Measurements from ENCODE around the gene GEMIN2.
A peak's percentile ranks its signal among the peaks of the same experiment; 100 is the strongest.
"Not testable (repeated sequence)": the region's sequence is repeated elsewhere in the genome, so short reads cannot be mapped to it uniquely, and the experiment has no call there.

Gene GEMIN2

GRCh38 chr14:39099748-39100147 lies 14.4 kb upstream of the GEMIN2 start:
- Histone ChIP-seq H3K27ac (ENCODE audit: insufficient read depth in 1 of 2, low read depth in 1 of 2, low read length in 2 of 2, poor library complexity in 1 of 2, severe bottlenecking in 2 of 2) (no peak overlapping the region), H3K9me3 (ENCODE audit: control extremely low read depth in 1 of 5, control insufficient read depth in 4 of 5, insufficient read depth in 2 of 5, low read depth in 1 of 5, low read length in 4 of 5) (no peaks in the 10 kb centered on the region), H3K27me3 (replicated peaks in 2 of 5; ENCODE audit: control insufficient read depth in 4 of 5, insufficient read depth in 5 of 5, low read length in 4 of 5) (no peaks in the 10 kb centered on the region), H3K36me3 (ENCODE audit: control insufficient read depth in 4 of 4, insufficient read depth in 4 of 4, low read length in 3 of 4) (peaks cover 0 to 11% (median 4%) of the 10 kb centered on the region in 4 experiments), H3K4me3 (ENCODE audit: control insufficient read depth in 1 of 7, extremely low read depth in 1 of 7, insufficient read depth in 4 of 7, low read depth in 2 of 7, low read length in 6 of 7) (no peak overlapping the region), H3K4me1 (ENCODE audit: control extremely low read depth in 1 of 4, control insufficient read depth in 4 of 4, insufficient read depth in 4 of 4, low read length in 3 of 4) (peaks cover 4 to 17% (median 13%) of the 10 kb centered on the region in 4 experiments)
- ChIA-PET POLR2A (no interaction called here), CTCF (interaction anchor here (1.0 kb wide), 1 partner anchor 9 kb away, joined by 4 read pairs; no protein-coding TSS in a partner anchor)
- DNase-seq = no peak

GRCh38 chr14:39102265-39102968 lies 11.7 kb upstream of the GEMIN2 start:
- peaks cover 4 to 17% (median 13%) of the 10 kb centered on the region in 4 experiments for H3K4me1 ChIP-seq (ENCODE audit: control extremely low read depth in 1 of 4, control insufficient read depth in 4 of 4, insufficient read depth in 4 of 4, low read length in 3 of 4)
- H3K9me3 ChIP-seq (ENCODE audit: control extremely low read depth in 1 of 5, control insufficient read depth in 4 of 5, insufficient read depth in 2 of 5, low read depth in 1 of 5, low read length in 4 of 5) = no peaks in the 10 kb centered on the region
- ChIA-PET CTCF (interaction anchor here (1.2 to 2.0 kb wide), 3 partner anchors 12 to 68 kb away, joined by 3 to 6 read pairs (median 3); partner anchors contain the start of genes GEMIN2 and TRAPPC6B), POLR2A (interaction anchor here (0.6 to 1.7 kb wide), 2 partner anchors 12 to 14 kb away, joined by 6 to 8 read pairs; partner anchors contain the start of gene GEMIN2)
- H3K27me3 ChIP-seq (replicated peaks in 2 of 5; ENCODE audit: control insufficient read depth in 4 of 5, insufficient read depth in 5 of 5, low read length in 4 of 5) = no peaks in the 10 kb centered on the region
- peak overlapping the region; percentile 25 to 86 for H3K27ac ChIP-seq (ENCODE audit: insufficient read depth in 1 of 2, low read depth in 1 of 2, low read length in 2 of 2, poor library complexity in 1 of 2, severe bottlenecking in 2 of 2)
- peak overlapping the region; percentile 59 to 97 (median 94) for H3K4me3 ChIP-seq (ENCODE audit: control insufficient read depth in 1 of 7, extremely low read depth in 1 of 7, insufficient read depth in 4 of 7, low read depth in 2 of 7, low read length in 6 of 7)
- peak in 2 of 3 donors; percentile 31 to 41 for DNase-seq
- WGBS (ENCODE audit: insufficient coverage) = 4% methylated on average over 14 of the region's 23 CpGs
- H3K36me3 ChIP-seq (ENCODE audit: control insufficient read depth in 4 of 4, insufficient read depth in 4 of 4, low read length in 3 of 4) = no peaks in the 10 kb centered on the region

GRCh38 chr14:39102969-39103957 lies 10.9 kb upstream of the GEMIN2 start, which contains the start of gene SEC23A:
TSS of gene SEC23A (minus strand) at chr14:39103235. CDS start at chr14:39096118, 7,117 bp downstream.
- H3K27ac ChIP-seq (ENCODE audit: insufficient read depth in 1 of 2, low read depth in 1 of 2, low read length in 2 of 2, poor library complexity in 1 of 2, severe bottlenecking in 2 of 2) = peak within 1 kb of the TSS; percentile 67 to 86
- peak within 1 kb of the TSS; percentile 59 to 97 (median 94) for H3K4me3 ChIP-seq (ENCODE audit: control insufficient read depth in 1 of 7, extremely low read depth in 1 of 7, insufficient read depth in 4 of 7, low read depth in 2 of 7, low read length in 6 of 7)
- ChIA-PET CTCF (interaction anchor here (0.9 to 2.0 kb wide), 6 partner anchors 11 to 366 kb away, joined by 3 to 6 read pairs (median 3); partner anchors contain the start of genes GEMIN2 and TRAPPC6B), POLR2A (interaction anchor here (1.7 kb wide), 1 partner anchor 11 kb away, joined by 8 read pairs; the partner anchor contains the start of gene GEMIN2)
- no peaks in the 10 kb centered on the region for H3K9me3 ChIP-seq (ENCODE audit: control extremely low read depth in 1 of 5, control insufficient read depth in 4 of 5, insufficient read depth in 2 of 5, low read depth in 1 of 5, low read length in 4 of 5)
- WGBS (ENCODE audit: insufficient coverage) = under 1% methylated on average over 49 of the region's 58 CpGs
- peaks cover 4 to 17% (median 13%) of the 10 kb centered on the region in 4 experiments for H3K4me1 ChIP-seq (ENCODE audit: control extremely low read depth in 1 of 4, control insufficient read depth in 4 of 4, insufficient read depth in 4 of 4, low read length in 3 of 4)
- peak; percentile 91 to 97 (median 94) for DNase-seq
- H3K27me3 ChIP-seq (replicated peaks in 2 of 5; ENCODE audit: control insufficient read depth in 4 of 5, insufficient read depth in 5 of 5, low read length in 4 of 5) = no peaks in the 10 kb centered on the region
- no peaks in the 10 kb centered on the region for H3K36me3 ChIP-seq (ENCODE audit: control insufficient read depth in 4 of 4, insufficient read depth in 4 of 4, low read length in 3 of 4)

- H3K27ac ChIP-seq (ENCODE audit: insufficient read depth in 1 of 2, low read depth in 1 of 2, low read length in 2 of 2, poor library complexity in 1 of 2, severe bottlenecking in 2 of 2) = peak overlapping the region; percentile 67 to 86
- CTCF ChIA-PET = interaction anchor here (0.9 to 2.0 kb wide), 4 partner anchors 10 to 365 kb away, joined by 3 to 6 read pairs (median 4); partner anchors contain the start of gene GEMIN2
- H3K27me3 ChIP-seq (replicated peaks in 2 of 5; ENCODE audit: control insufficient read depth in 4 of 5, insufficient read depth in 5 of 5, low read length in 4 of 5); H3K9me3 ChIP-seq (ENCODE audit: control extremely low read depth in 1 of 5, control insufficient read depth in 4 of 5, insufficient read depth in 2 of 5, low read depth in 1 of 5, low read length in 4 of 5); DNase-seq; H3K36me3 ChIP-seq (ENCODE audit: control insufficient read depth in 4 of 4, insufficient read depth in 4 of 4, low read length in 3 of 4); POLR2A ChIA-PET: not testable (repeated sequence)
- WGBS (ENCODE audit: insufficient coverage) = 94% methylated on average over 12 of the region's 17 CpGs
- H3K4me1 ChIP-seq (ENCODE audit: control extremely low read depth in 1 of 4, control insufficient read depth in 4 of 4, insufficient read depth in 4 of 4, low read length in 3 of 4) = peaks cover 4 to 17% (median 13%) of the 10 kb centered on the region in 4 experiments
- peak overlapping the region in 6 of 7 experiments; percentile 87 to 97 (median 95) for H3K4me3 ChIP-seq (ENCODE audit: control insufficient read depth in 1 of 7, extremely low read depth in 1 of 7, insufficient read depth in 4 of 7, low read depth in 2 of 7, low read length in 6 of 7)
Measured at GRCh38 chr14:39104078-39104801, 9.9 kb upstream of the GEMIN2 start.

GRCh38 chr14:39107591-39107996 lies 6.5 kb upstream of the GEMIN2 start:
- no peaks in the 10 kb centered on the region for H3K36me3 ChIP-seq (ENCODE audit: control insufficient read depth in 4 of 4, insufficient read depth in 4 of 4, low read length in 3 of 4)
- H3K4me3 ChIP-seq (ENCODE audit: control insufficient read depth in 1 of 7, extremely low read depth in 1 of 7, insufficient read depth in 4 of 7, low read depth in 2 of 7, low read length in 6 of 7) = no peak overlapping the region
- H3K27me3 ChIP-seq (replicated peaks in 2 of 5; ENCODE audit: control insufficient read depth in 4 of 5, insufficient read depth in 5 of 5, low read length in 4 of 5) = no peaks in the 10 kb centered on the region
- no peak overlapping the region for H3K27ac ChIP-seq (ENCODE audit: insufficient read depth in 1 of 2, low read depth in 1 of 2, low read length in 2 of 2, poor library complexity in 1 of 2, severe bottlenecking in 2 of 2)
- POLR2A ChIA-PET = no interaction called here
- DNase-seq = peak; percentile 35 to 61 (median 50)
- WGBS (ENCODE audit: insufficient coverage) = no CpG with 5 or more reads among the region's 2 CpGs
- H3K4me1 ChIP-seq (ENCODE audit: control extremely low read depth in 1 of 4, control insufficient read depth in 4 of 4, insufficient read depth in 4 of 4, low read length in 3 of 4) = peaks cover 2 to 13% (median 9%) of the 10 kb centered on the region in 4 experiments
- H3K9me3 ChIP-seq (ENCODE audit: control extremely low read depth in 1 of 5, control insufficient read depth in 4 of 5, insufficient read depth in 2 of 5, low read depth in 1 of 5, low read length in 4 of 5) = no peaks in the 10 kb centered on the region
- CTCF ChIA-PET = interaction anchor here (1.0 to 2.2 kb wide), 4 partner anchors 42 to 259 kb away, joined by 3 to 6 read pairs (median 3); partner anchors contain the start of gene TRAPPC6B

GRCh38 chr14:39108791-39109190 lies 5.3 kb upstream of the GEMIN2 start:
- Histone ChIP-seq H3K4me1 (ENCODE audit: control extremely low read depth in 1 of 4, control insufficient read depth in 4 of 4, insufficient read depth in 4 of 4, low read length in 3 of 4) (peaks cover 0 to 11% (median 6%) of the 10 kb centered on the region in 4 experiments), H3K27me3 (replicated peaks in 2 of 5; ENCODE audit: control insufficient read depth in 4 of 5, insufficient read depth in 5 of 5, low read length in 4 of 5) (no peaks in the 10 kb centered on the region), H3K27ac (ENCODE audit: insufficient read depth in 1 of 2, low read depth in 1 of 2, low read length in 2 of 2, poor library complexity in 1 of 2, severe bottlenecking in 2 of 2) (no peak overlapping the region), H3K4me3 (ENCODE audit: control insufficient read depth in 1 of 7, extremely low read depth in 1 of 7, insufficient read depth in 4 of 7, low read depth in 2 of 7, low read length in 6 of 7) (no peak overlapping the region), H3K9me3 (ENCODE audit: control extremely low read depth in 1 of 5, control insufficient read depth in 4 of 5, insufficient read depth in 2 of 5, low read depth in 1 of 5, low read length in 4 of 5) (no peaks in the 10 kb centered on the region), H3K36me3 (ENCODE audit: control insufficient read depth in 4 of 4, insufficient read depth in 4 of 4, low read length in 3 of 4) (no peaks in the 10 kb centered on the region)
- POLR2A ChIA-PET = no interaction called here
- 80% methylated on average over 1 of the region's 3 CpGs for WGBS (ENCODE audit: insufficient coverage)
- CTCF ChIA-PET = interaction anchor here (1.2 to 2.2 kb wide), 2 partner anchors 54 to 61 kb away, joined by 3 to 6 read pairs; partner anchors contain the start of gene TRAPPC6B
- no peak for DNase-seq
